RWPE2 (cell line): ENCODE results near the gene FAM13C.

ENCODE experiments used
- ATAC-seq: fragments of 200-7000 bp; cut with Tn5 transposase; 3 replicates; pipeline ENCODE4 v1.9.1; 2021; ENCODE audit warnings: low read depth
- DNase-seq: peaks from one replicate; pipeline ENCODE4 v3.0.0-alpha.2; 2020; ENCODE audit warnings: low spot score
- H3K27ac ChIP-seq: fragments of 450-650 bp; 2 replicates; pipeline ENCODE4 v1.5.1; 2017; ENCODE audit warnings: mild to moderate bottlenecking; ENCODE audit not compliant: poor library complexity, severe bottlenecking
- H3K27me3 ChIP-seq: fragments of 250-450 bp; sonication (Bioruptor Pico); 2 replicates; pipeline ENCODE4 v1.5.1; 2021; ENCODE audit warnings: mild to moderate bottlenecking, moderate library complexity; ENCODE audit not compliant: insufficient read depth, poor library complexity, severe bottlenecking
- H3K36me3 ChIP-seq: fragments of 250-450 bp; sonication (Bioruptor Pico); 2 replicates; pipeline ENCODE4 v1.5.1; 2020; ENCODE audit warnings: low read depth, mild to moderate bottlenecking, moderate library complexity
- H3K4me1 ChIP-seq: fragments of 250-450 bp; sonication (Bioruptor Pico); 2 replicates; pipeline ENCODE4 v1.5.1; 2021; ENCODE audit warnings: mild to moderate bottlenecking, moderate library complexity; ENCODE audit not compliant: insufficient read depth, poor library complexity, severe bottlenecking
- H3K4me3 ChIP-seq: fragments of 250-450 bp; sonication (Bioruptor Pico); 2 replicates; pipeline ENCODE4 v1.5.1; 2021; ENCODE audit warnings: mild to moderate bottlenecking, moderate library complexity; ENCODE audit not compliant: severe bottlenecking
- H3K9me3 ChIP-seq: fragments of 250-450 bp; sonication (Bioruptor Pico); 2 replicates; pipeline ENCODE4 v1.5.1; 2021; ENCODE audit warnings: mild to moderate bottlenecking, moderate library complexity; ENCODE audit not compliant: severe bottlenecking
- CTCF ChIP-seq: fragments of 450-650 bp; IDR thresholded peaks from one replicate; pipeline ENCODE4 v1.5.1; 2017; ENCODE audit warnings: mild to moderate bottlenecking, moderate library complexity; ENCODE audit not compliant: poor library complexity, severe bottlenecking

Gene FAM13C

GRCh38 chr10:59257224-59257623 is 105.1 kb downstream of the FAM13C start:
- no peaks in the 10 kb centered on the region for H3K36me3 ChIP-seq
- no peaks in the 10 kb centered on the region for H3K9me3 ChIP-seq
- no peak for DNase-seq
- H3K27me3 ChIP-seq: no peaks in the 10 kb centered on the region
- no peak for ATAC-seq
- no peak overlapping the region for H3K4me3 ChIP-seq
- H3K27ac ChIP-seq: no peak overlapping the region
- TF ChIP-seq CTCF: no peak
- no peaks in the 10 kb centered on the region for H3K4me1 ChIP-seq

DNA sequence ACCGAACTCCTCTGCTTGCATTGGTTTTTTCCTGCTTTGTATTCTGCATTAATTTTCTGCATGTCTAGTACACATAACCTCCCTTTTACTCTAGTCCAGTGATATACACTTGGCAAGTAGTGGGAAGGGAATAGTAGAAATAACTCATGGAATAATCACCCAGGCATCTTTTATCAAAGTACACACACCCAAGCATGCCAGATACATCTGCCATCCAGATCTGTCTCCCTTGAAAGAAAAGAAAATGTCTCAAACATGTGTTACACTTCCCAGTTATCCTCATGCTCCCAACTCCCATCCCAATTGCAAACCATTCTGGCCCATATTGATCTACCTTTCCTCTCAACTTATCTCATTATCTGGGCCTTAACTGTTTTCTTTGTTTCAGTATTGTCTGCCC is 106.9 kb downstream of the FAM13C start:
- Histone ChIP-seq H3K4me3 (no peak overlapping the region), H3K9me3 (no peaks in the 10 kb centered on the region), H3K4me1 (no peaks in the 10 kb centered on the region), H3K27me3 (no peaks in the 10 kb centered on the region), H3K27ac (no peak overlapping the region), H3K36me3 (no peaks in the 10 kb centered on the region)
- ATAC-seq (no peak), DNase-seq (no peak)
- no peak for TF ChIP-seq CTCF

DNA sequence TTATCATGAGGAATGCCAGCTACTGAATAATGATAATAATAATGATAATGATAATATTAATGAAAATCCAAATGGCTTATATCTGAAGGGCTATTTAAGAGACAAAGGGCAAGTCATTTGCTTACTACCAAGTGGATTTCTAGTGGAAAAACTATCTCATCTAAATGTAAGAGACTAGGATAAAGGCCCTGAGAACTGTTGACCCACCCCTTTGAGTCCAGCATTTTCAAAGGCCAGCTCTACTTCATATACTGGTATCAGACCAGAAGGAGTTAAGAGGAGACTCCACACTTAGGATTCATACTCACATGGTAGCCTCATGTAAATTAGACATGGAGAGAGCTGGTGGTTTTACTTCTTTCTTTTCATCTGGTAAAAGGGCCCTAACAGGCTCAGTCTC is 109.9 kb downstream of the FAM13C start:
- ATAC-seq: no peak
- Histone ChIP-seq H3K36me3 (no peaks in the 10 kb centered on the region), H3K9me3 (no peaks in the 10 kb centered on the region), H3K27me3 (no peaks in the 10 kb centered on the region), H3K4me1 (no peaks in the 10 kb centered on the region), H3K4me3 (no peak overlapping the region), H3K27ac (no peak overlapping the region)
- TF ChIP-seq CTCF: no peak
- no peak for DNase-seq

GRCh38 chr10:59245686-59246085 is 116.7 kb downstream of the FAM13C start:
- Histone ChIP-seq H3K36me3 (no peaks in the 10 kb centered on the region), H3K9me3 (no peaks in the 10 kb centered on the region), H3K27ac (no peak overlapping the region), H3K27me3 (peaks cover 3% of the 10 kb centered on the region), H3K4me3 (no peak overlapping the region), H3K4me1 (no peaks in the 10 kb centered on the region)
- DNase-seq: no peak
- no peak for TF ChIP-seq CTCF
- ATAC-seq: no peak

- ATAC-seq: no peak
These were observed 117.5 kb downstream of the FAM13C start for GRCh38 chr10:59244871-59245270.

More at GRCh38 chr10:59244871-59245270, 117.5 kb downstream of the FAM13C start:
- no peak for DNase-seq
- Histone ChIP-seq H3K4me1 (no peaks in the 10 kb centered on the region), H3K27me3 (peaks cover 3% of the 10 kb centered on the region), H3K4me3 (no peak overlapping the region), H3K9me3 (no peaks in the 10 kb centered on the region), H3K36me3 (no peaks in the 10 kb centered on the region), H3K27ac (no peak overlapping the region)
- no peak for TF ChIP-seq CTCF
